Jurkat, Clone E6-1 (cell line): ENCODE measurements around the gene SETX.

Experiments
- DNase-seq: peaks from one replicate; pipeline ENCODE4 v3.0.0-alpha.2; 2011; ENCODE audit warnings: low read depth, low spot score
- H3K4me3 ChIP-seq: 2 replicates; pipeline ENCODE4 v1.5.1; 2011; ENCODE audit warnings: mild to moderate bottlenecking, low read length, control low read depth, moderate library complexity

SETX gene

GRCh38 chr9:132366481-132366880 lies 11.7 kb upstream of the SETX start:
- H3K4me3 ChIP-seq: no peak overlapping the region
- DNase-seq: no peak

- no peak for DNase-seq
- no peak overlapping the region for H3K4me3 ChIP-seq
Observed at GRCh38 chr9:132365986-132366385, 11.2 kb upstream of the SETX start.

- DNase-seq: no peak
- no peak overlapping the region for H3K4me3 ChIP-seq
Observed at GRCh38 chr9:132364068-132364467, 9.3 kb upstream of the SETX start.

- no peak for DNase-seq
- H3K4me3 ChIP-seq: no peak overlapping the region
Observed at GRCh38 chr9:132357764-132358163, 3.0 kb upstream of the SETX start.

- no peak for DNase-seq
- no peak overlapping the region for H3K4me3 ChIP-seq
Observed at GRCh38 chr9:132356324-132356924, 1.6 kb upstream of the SETX start.

GRCh38 chr9:132351404-132352045 lies 3.3 kb downstream of the SETX start:
- peak; percentile 51 for DNase-seq
- H3K4me3 ChIP-seq: peak overlapping the region; percentile 51

- peak; percentile 49 for DNase-seq
- H3K4me3 ChIP-seq: peak overlapping the region; percentile 51
Observed at GRCh38 chr9:132350861-132351315, 3.9 kb downstream of the SETX start.

- no peak overlapping the region for H3K4me3 ChIP-seq
- DNase-seq: no peak
Observed at GRCh38 chr9:132348676-132349075, 6.1 kb downstream of the SETX start.

- no peak for DNase-seq
- H3K4me3 ChIP-seq: no peak overlapping the region
Observed at GRCh38 chr9:132346177-132346576, 8.6 kb downstream of the SETX start.

- no peak for DNase-seq
- no peak overlapping the region for H3K4me3 ChIP-seq
Observed at GRCh38 chr9:132341177-132341840, 13.5 kb downstream of the SETX start.

GRCh38 chr9:132334364-132334763 lies 20.4 kb downstream of the SETX start:
- DNase-seq: no peak
- no peak overlapping the region for H3K4me3 ChIP-seq

GRCh38 chr9:132333556-132333955 lies 21.2 kb downstream of the SETX start:
- H3K4me3 ChIP-seq: no peak overlapping the region
- DNase-seq: no peak

- no peak for DNase-seq
- H3K4me3 ChIP-seq: no peak overlapping the region
Observed at GRCh38 chr9:132328580-132328979, 26.2 kb downstream of the SETX start.

GRCh38 chr9:132327537-132327936 lies 27.2 kb downstream of the SETX start:
- DNase-seq: no peak

GRCh38 chr9:132324425-132324824 lies 30.4 kb downstream of the SETX start:
- no peak overlapping the region for H3K4me3 ChIP-seq
- DNase-seq: no peak

More at GRCh38 chr9:132327537-132327936, 27.2 kb downstream of the SETX start:
- H3K4me3 ChIP-seq: no peak overlapping the region

- H3K4me3 ChIP-seq: no peak overlapping the region
- DNase-seq: no peak
Observed at GRCh38 chr9:132319421-132320110, 35.2 kb downstream of the SETX start.

- H3K4me3 ChIP-seq: no peak overlapping the region
- DNase-seq: no peak
Observed at GRCh38 chr9:132312873-132313272, 41.9 kb downstream of the SETX start.

GRCh38 chr9:132312426-132312825 lies 42.4 kb downstream of the SETX start:
- no peak overlapping the region for H3K4me3 ChIP-seq
- DNase-seq: no peak

- DNase-seq: no peak
- no peak overlapping the region for H3K4me3 ChIP-seq
Observed at GRCh38 chr9:132311978-132312377, 42.8 kb downstream of the SETX start.

- no peak for DNase-seq
- no peak overlapping the region for H3K4me3 ChIP-seq
Observed at GRCh38 chr9:132309056-132309455, 45.7 kb downstream of the SETX start.
